Activated T-helper 1 cell treated with Interleukin-2 at 50 U/mL for 16 hours (primary cell): Measurements from ENCODE around the gene CERCAM.
A peak's percentile ranks its signal among the peaks of the same experiment; 100 is the strongest.

ENCODE experiments used
- DNase-seq: peaks from one replicate; pipeline ENCODE4 v3.0.0-alpha.2; 2020; ENCODE audit warnings: low read depth

The CERCAM gene

DNA sequence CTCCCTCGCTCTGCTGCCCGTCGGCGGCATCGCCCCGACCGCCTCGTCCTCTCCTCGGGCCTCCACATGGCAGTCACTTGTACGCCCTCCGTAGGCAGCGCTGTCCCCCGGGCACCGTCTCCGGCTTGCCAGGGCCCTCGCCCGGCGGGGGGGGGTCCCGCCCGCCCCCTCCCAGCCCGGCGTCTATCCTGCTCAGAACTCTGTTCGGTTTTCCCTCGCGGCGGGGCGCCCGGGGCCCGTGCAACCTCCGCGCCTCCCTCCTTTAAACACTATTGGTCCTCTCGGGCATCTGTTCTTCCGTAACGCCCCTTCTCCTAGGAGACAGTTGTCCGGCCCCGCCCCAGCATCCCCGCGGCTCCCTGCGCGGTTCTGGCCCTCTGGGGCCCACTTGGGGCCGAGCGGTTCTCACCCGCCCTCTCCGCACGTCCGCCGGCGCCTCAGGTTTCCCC lies 36.0 kb downstream of the CERCAM start:
- peak; percentile 52 for DNase-seq

DNA sequence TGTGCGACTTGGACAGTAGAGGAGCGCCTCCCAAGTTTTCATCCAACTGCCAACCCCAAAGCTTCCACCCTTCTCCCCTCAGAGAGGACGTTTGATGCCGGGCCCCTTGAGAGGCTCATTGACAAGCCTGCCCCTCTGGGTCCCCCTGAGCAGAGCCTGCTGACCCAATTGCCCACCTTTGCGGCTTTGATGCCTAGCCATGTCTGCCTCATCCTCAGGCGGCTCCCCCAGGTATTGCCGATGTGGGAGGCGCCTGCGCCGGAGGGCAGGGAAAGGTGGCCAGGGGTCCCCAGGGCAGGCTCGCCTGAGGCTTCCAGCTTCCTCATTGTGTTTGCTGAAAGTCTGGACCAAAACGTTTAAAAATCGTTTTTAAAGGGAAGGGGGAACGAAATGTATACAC lies 36.5 kb downstream of the CERCAM start:
- DNase-seq, result no peak

DNA sequence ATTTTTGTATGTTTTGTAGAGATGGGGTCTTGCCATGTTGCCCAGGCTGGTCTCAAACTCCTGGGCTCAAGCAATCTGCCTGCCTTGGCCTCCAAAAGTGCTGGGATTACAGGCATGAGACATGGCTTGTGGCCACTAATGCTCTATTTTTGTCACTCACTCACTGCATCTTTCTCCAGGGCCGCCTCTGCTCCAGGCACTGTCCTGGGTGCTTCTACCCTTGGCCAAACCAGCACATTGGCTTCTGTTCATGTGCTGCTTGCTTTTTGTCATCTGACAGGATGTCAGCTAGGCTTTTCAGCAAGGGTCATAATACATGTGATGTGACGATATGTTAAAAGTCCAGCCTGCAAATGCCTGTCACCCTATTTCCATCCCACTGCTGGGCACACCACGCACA lies 38.4 kb downstream of the CERCAM start:
- no peak for DNase-seq

- no peak for DNase-seq
Measured at GRCh38 chr9:128469070-128469469, 48.4 kb downstream of the CERCAM start.

- no peak for DNase-seq
Measured at GRCh38 chr9:128470560-128470959, 49.9 kb downstream of the CERCAM start.

- no peak for DNase-seq
Measured at GRCh38 chr9:128473104-128473503, 52.4 kb downstream of the CERCAM start.

DNA sequence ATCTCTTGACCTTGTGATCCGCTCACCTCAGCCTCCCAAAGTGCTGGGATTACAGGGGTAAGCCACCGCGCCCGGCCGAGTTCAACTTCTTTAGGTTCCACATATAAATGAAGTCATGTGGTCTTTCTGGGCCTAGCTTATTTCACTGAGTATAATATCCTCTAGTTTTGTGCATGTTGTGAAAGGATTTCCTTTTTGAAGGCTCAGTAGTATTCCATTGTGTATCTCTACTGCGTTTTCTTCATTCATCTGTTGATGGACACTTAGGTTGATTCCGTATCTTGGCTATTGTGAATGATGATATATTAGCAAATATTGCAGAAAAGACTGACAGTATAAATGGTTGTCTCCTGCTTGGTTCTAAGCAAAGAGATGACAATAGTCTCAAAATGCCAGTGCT lies 55.2 kb downstream of the CERCAM start:
- no peak for DNase-seq

GRCh38 chr9:128479262-128479661 lies 58.6 kb downstream of the CERCAM start:
- DNase-seq, result no peak

DNA sequence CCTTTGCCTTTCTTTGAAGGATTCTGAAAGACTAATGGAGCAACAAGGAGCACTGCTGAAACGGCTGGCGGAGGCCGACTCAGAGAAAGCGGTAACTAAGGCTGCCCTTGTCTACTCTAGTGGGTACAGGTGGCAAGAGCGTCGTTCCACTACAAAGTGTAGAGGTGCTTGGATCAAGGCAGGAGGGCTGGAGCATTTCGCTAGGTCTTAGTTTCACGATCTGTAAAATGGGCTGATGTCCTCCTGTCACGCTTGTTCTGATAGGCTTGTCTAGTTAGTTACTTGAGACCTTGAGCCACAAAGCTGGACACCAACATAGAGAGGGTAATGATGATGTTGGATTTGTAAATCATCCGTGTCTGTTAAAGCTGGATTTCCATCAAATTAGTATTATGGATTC lies 60.9 kb downstream of the CERCAM start:
- no peak for DNase-seq

DNA sequence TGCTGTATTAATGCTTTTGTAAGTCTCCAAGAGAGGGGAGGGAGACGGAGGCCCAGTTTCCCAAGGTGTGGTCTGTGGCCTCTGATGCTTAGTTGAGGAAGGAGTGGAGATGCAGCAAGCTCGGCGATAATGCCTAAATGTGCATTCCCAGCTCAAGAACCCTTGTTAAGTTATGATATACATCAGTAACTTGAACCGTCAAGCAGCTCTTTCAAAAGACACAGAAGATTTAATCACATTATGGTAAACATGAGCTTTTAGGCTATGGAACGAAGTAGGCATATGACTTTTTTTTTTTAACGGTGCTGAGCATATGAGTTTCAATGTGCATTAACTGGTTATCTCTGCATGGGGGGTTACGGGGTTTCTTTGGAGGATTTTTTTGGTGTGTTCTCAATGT lies 61.5 kb downstream of the CERCAM start:
- DNase-seq, result no peak

- no peak for DNase-seq
Measured at GRCh38 chr9:128484686-128485413, 64.2 kb downstream of the CERCAM start.

- DNase-seq, result no peak
Measured at GRCh38 chr9:128485414-128485855, 64.8 kb downstream of the CERCAM start.

- no peak for DNase-seq
Measured at GRCh38 chr9:128486201-128486600, 65.5 kb downstream of the CERCAM start.
